SJCRH30 (cell line): Measurements from ENCODE around the gene LHFPL6. TPM values are rescaled to one million over a fixed set of nuclear protein-coding genes. Genes with fewer than 3 reads are reported as not detected.

Experiments used
- DNase-seq, 2 experiments: peaks; one replicate each; pipeline ENCODE4 v3.0.0-alpha.2; 2015 to 2020
- H3K27ac ChIP-seq: fragments of 250-450 bp; sonication (Bioruptor Pico); 2 replicates; pipeline ENCODE4 v1.5.1; 2020; ENCODE audit warnings: mild to moderate bottlenecking, moderate library complexity
- H3K27me3 ChIP-seq: fragments of 250-450 bp; sonication (Bioruptor Pico); 2 replicates; pipeline ENCODE4 v1.5.1; 2020; ENCODE audit warnings: mild to moderate bottlenecking, moderate library complexity
- H3K36me3 ChIP-seq: fragments of 250-450 bp; sonication (Bioruptor Pico); 2 replicates; pipeline ENCODE4 v1.5.1; 2020; ENCODE audit warnings: mild to moderate bottlenecking, moderate library complexity
- H3K4me1 ChIP-seq: fragments of 250-450 bp; sonication (Bioruptor Pico); 2 replicates; pipeline ENCODE4 v1.5.1; 2020; ENCODE audit warnings: mild to moderate bottlenecking, moderate library complexity
- H3K4me3 ChIP-seq: fragments of 250-450 bp; sonication (Bioruptor Pico); 2 replicates; pipeline ENCODE4 v1.5.1; 2020; ENCODE audit warnings: mild to moderate bottlenecking, moderate library complexity
- H3K9me3 ChIP-seq: fragments of 250-450 bp; sonication (Bioruptor Pico); replicated peaks from 2 replicates; pipeline ENCODE4 v1.5.1; 2020; ENCODE audit warnings: mild to moderate bottlenecking, moderate library complexity
- total RNA-seq: library from RNA; depleted of rRNA; stranded (reverse); fragments of >200 nt; shearing (Covaris generic); gene quantifications from 2 replicates; pipeline ENCODE4 v1.2.3, GENCODE V29; 2014

LHFPL6 gene
- total RNA-seq, 1 experiment from 2014 or later: 35.6 TPM

- Histone ChIP-seq H3K9me3 (no peaks in the 10 kb centered on the region), H3K27me3 (no peaks in the 10 kb centered on the region), H3K36me3 (peaks cover 3% of the 10 kb centered on the region; the same call in 1 of the 2 replicates), H3K4me3 (no peak overlapping the region), H3K4me1 (no peaks in the 10 kb centered on the region), H3K27ac (no peak overlapping the region)
- DNase-seq: no peak
Observed at GRCh38 chr13:39556866-39557265, 46.1 kb downstream of the LHFPL6 start.

GRCh38 chr13:39554371-39554770 lies 48.6 kb downstream of the LHFPL6 start:
- H3K9me3 ChIP-seq: peaks cover 3% of the 10 kb centered on the region; the same call in 1 of the 2 replicates
- no peak overlapping the region for H3K27ac ChIP-seq
- no peak overlapping the region for H3K4me3 ChIP-seq
- no peak for DNase-seq
- H3K36me3 ChIP-seq: peaks cover 4% of the 10 kb centered on the region; the same call in 1 of the 2 replicates
- H3K4me1 ChIP-seq: no peaks in the 10 kb centered on the region
- H3K27me3 ChIP-seq: no peaks in the 10 kb centered on the region

- H3K27me3 ChIP-seq: no peaks in the 10 kb centered on the region
- no peak overlapping the region for H3K4me3 ChIP-seq
- DNase-seq: no peak
Observed at GRCh38 chr13:39552246-39552645, 50.7 kb downstream of the LHFPL6 start.

GRCh38 chr13:39550931-39551330 lies 52.1 kb downstream of the LHFPL6 start:
- Histone ChIP-seq H3K27ac (no peak overlapping the region), H3K9me3 (peaks cover 3% of the 10 kb centered on the region; the same call in 1 of the 2 replicates), H3K27me3 (no peaks in the 10 kb centered on the region), H3K36me3 (peaks cover 4% of the 10 kb centered on the region; the same call in 1 of the 2 replicates), H3K4me1 (no peaks in the 10 kb centered on the region), H3K4me3 (no peak overlapping the region)
- peak in 1 of 2 experiments; percentile 27 for DNase-seq

More at GRCh38 chr13:39552246-39552645, 50.7 kb downstream of the LHFPL6 start:
- peaks cover 3% of the 10 kb centered on the region; the same call in 1 of the 2 replicates for H3K9me3 ChIP-seq
- H3K27ac ChIP-seq: no peak overlapping the region
- H3K36me3 ChIP-seq: peaks cover 4% of the 10 kb centered on the region; the same call in 1 of the 2 replicates
- H3K4me1 ChIP-seq: no peaks in the 10 kb centered on the region

- H3K27me3 ChIP-seq: no peaks in the 10 kb centered on the region
- no peak overlapping the region for H3K4me3 ChIP-seq
- no peaks in the 10 kb centered on the region for H3K4me1 ChIP-seq
- peaks cover 4% of the 10 kb centered on the region; the same call in 1 of the 2 replicates for H3K36me3 ChIP-seq
- no peak overlapping the region for H3K27ac ChIP-seq
- DNase-seq: no peak
- peaks cover 3% of the 10 kb centered on the region; the same call in 1 of the 2 replicates for H3K9me3 ChIP-seq
Observed at GRCh38 chr13:39547108-39547507, 55.9 kb downstream of the LHFPL6 start.

- no peaks in the 10 kb centered on the region for H3K4me1 ChIP-seq
- H3K9me3 ChIP-seq: no peaks in the 10 kb centered on the region
- DNase-seq: no peak
- H3K36me3 ChIP-seq: no peaks in the 10 kb centered on the region
- no peaks in the 10 kb centered on the region for H3K27me3 ChIP-seq
- no peak overlapping the region for H3K27ac ChIP-seq
- no peak overlapping the region for H3K4me3 ChIP-seq
Observed at GRCh38 chr13:39542361-39542760, 60.6 kb downstream of the LHFPL6 start.

- Histone ChIP-seq H3K36me3 (no peaks in the 10 kb centered on the region), H3K27me3 (no peaks in the 10 kb centered on the region), H3K4me3 (no peak overlapping the region), H3K4me1 (no peaks in the 10 kb centered on the region), H3K27ac (no peak overlapping the region), H3K9me3 (no peaks in the 10 kb centered on the region)
- DNase-seq: no peak
Observed at GRCh38 chr13:39540929-39541605, 61.9 kb downstream of the LHFPL6 start.

GRCh38 chr13:39538816-39539790 lies 63.9 kb downstream of the LHFPL6 start:
- DNase-seq: no peak

GRCh38 chr13:39536906-39537305 lies 66.1 kb downstream of the LHFPL6 start:
- no peak overlapping the region for H3K4me3 ChIP-seq
- H3K9me3 ChIP-seq: no peaks in the 10 kb centered on the region
- no peak for DNase-seq
- no peaks in the 10 kb centered on the region for H3K36me3 ChIP-seq
- H3K27ac ChIP-seq: no peak overlapping the region
- no peaks in the 10 kb centered on the region for H3K27me3 ChIP-seq
- peaks cover 5% of the 10 kb centered on the region for H3K4me1 ChIP-seq

More at GRCh38 chr13:39538816-39539790, 63.9 kb downstream of the LHFPL6 start:
- Histone ChIP-seq H3K27ac (no peak overlapping the region), H3K9me3 (no peaks in the 10 kb centered on the region), H3K27me3 (no peaks in the 10 kb centered on the region), H3K36me3 (no peaks in the 10 kb centered on the region), H3K4me1 (no peaks in the 10 kb centered on the region), H3K4me3 (no peak overlapping the region)

- Histone ChIP-seq H3K4me3 (no peak overlapping the region), H3K36me3 (no peaks in the 10 kb centered on the region)
- DNase-seq: no peak
Observed at GRCh38 chr13:39536274-39536673, 66.7 kb downstream of the LHFPL6 start.

GRCh38 chr13:39533651-39534150 lies 69.3 kb downstream of the LHFPL6 start:
- no peak for DNase-seq
- no peaks in the 10 kb centered on the region for H3K36me3 ChIP-seq
- no peak overlapping the region for H3K27ac ChIP-seq
- no peaks in the 10 kb centered on the region for H3K9me3 ChIP-seq
- H3K4me3 ChIP-seq: no peak overlapping the region
- no peaks in the 10 kb centered on the region for H3K27me3 ChIP-seq
- H3K4me1 ChIP-seq: peaks cover 19% of the 10 kb centered on the region

More at GRCh38 chr13:39536274-39536673, 66.7 kb downstream of the LHFPL6 start:
- H3K27me3 ChIP-seq: no peaks in the 10 kb centered on the region
- H3K27ac ChIP-seq: no peak overlapping the region
- H3K9me3 ChIP-seq: no peaks in the 10 kb centered on the region
- H3K4me1 ChIP-seq: peaks cover 9% of the 10 kb centered on the region

- H3K27ac ChIP-seq: peak overlapping the region; percentile 79
- H3K36me3 ChIP-seq: no peaks in the 10 kb centered on the region
- peaks cover 31% of the 10 kb centered on the region for H3K4me1 ChIP-seq
- peak; percentile 74 to 84 for DNase-seq
- H3K4me3 ChIP-seq: peak overlapping the region; percentile 26
- H3K27me3 ChIP-seq: no peaks in the 10 kb centered on the region
- H3K9me3 ChIP-seq: no peaks in the 10 kb centered on the region
Observed at GRCh38 chr13:39531646-39532045, 71.3 kb downstream of the LHFPL6 start.

GRCh38 chr13:39530916-39531315 lies 72.1 kb downstream of the LHFPL6 start:
- Histone ChIP-seq H3K27me3 (no peaks in the 10 kb centered on the region), H3K9me3 (no peaks in the 10 kb centered on the region), H3K27ac (peak overlapping the region; percentile 79), H3K4me1 (peaks cover 31% of the 10 kb centered on the region), H3K4me3 (no peak overlapping the region), H3K36me3 (no peaks in the 10 kb centered on the region)
- peak in 1 of 2 experiments; percentile 15 for DNase-seq

GRCh38 chr13:39528661-39528980 lies 74.4 kb downstream of the LHFPL6 start:
- DNase-seq: no peak
- Histone ChIP-seq H3K4me1 (peaks cover 31% of the 10 kb centered on the region), H3K27ac (no peak overlapping the region), H3K27me3 (no peaks in the 10 kb centered on the region), H3K36me3 (no peaks in the 10 kb centered on the region), H3K4me3 (no peak overlapping the region), H3K9me3 (no peaks in the 10 kb centered on the region)
